HepG2 (cell line): ENCODE measurements around the gene TPSAB1. TPM values are rescaled to one million over a fixed set of nuclear protein-coding genes. Genes with fewer than 3 reads are reported as not detected.
A peak's percentile ranks its signal among the peaks of the same experiment; 100 is the strongest.

Experiments used
- ATAC-seq: fragments of 200-7000 bp; cut with Tn5 transposase; 3 replicates; pipeline ENCODE4 v1.9.1; 2020; ENCODE audit warnings: mild to moderate bottlenecking, moderate library complexity
- BruUV-seq: library from RNA; stranded (reverse); fragments of 400-500 nt; replicated peaks from 2 replicates; lab custom pipeline; 2021; lab: Mats Ljungman, UMichigan
- CTCF ChIA-PET: fragments of 300-600 bp; formaldehyde crosslinking; extraction: SDS; loops from one replicate; lab custom pipeline; 2021; ENCODE audit warnings: low total read pairs, inconsistent platforms, low intra/inter-chr PET ratio; lab: Yijun Ruan, JAX
- POLR2A ChIA-PET: fragments of 350-600 bp; sonication (Branson Sonifier 250); formaldehyde crosslinking; loops from one replicate; lab custom pipeline; 2020; ENCODE audit warnings: antibody characterized with exemption, inconsistent platforms; lab: Yijun Ruan, JAX
- DNase-seq: peaks from one replicate; pipeline ENCODE4 v3.0.0-alpha.2; 2015; ENCODE audit warnings: low spot score
- FAIRE-seq: peaks from 3 replicates; lab custom pipeline; 2011; peaks lifted over from hg19 to GRCh38; lab: Jason Lieb, UNC
- H2AFZ ChIP-seq: one replicate; pipeline ENCODE4 v1.6.1; 2011; ENCODE audit warnings: low read length, inconsistent platforms
- H3K27ac ChIP-seq: fragments of 300-600 bp; 3 replicates; pipeline ENCODE4 v1.8.0; 2011; ENCODE audit warnings: mixed run types, mild to moderate bottlenecking, mixed read lengths, low read length, inconsistent platforms; ENCODE audit not compliant: insufficient read depth; ENCODE audit errors: extremely low read length
- H3K27me3 ChIP-seq, 2 experiments: fragments of 200-600 bp in 1 of 2; 2 replicates in 1 of 2; 3 replicates in 1 of 2; pipeline versions ENCODE4 v1.6.0 to v1.8.0; 2011; ENCODE audit warnings: low read length in 2 of 2, mild to moderate bottlenecking in 2 of 2, moderate library complexity in 2 of 2, inconsistent platforms in 1 of 2; ENCODE audit not compliant: insufficient read depth in 2 of 2, control insufficient read depth in 1 of 2
- H3K36me3 ChIP-seq, 2 experiments: fragments of 200-600 bp in 1 of 2; replicated peaks in 1 of 2; 2 replicates in 1 of 2; 3 replicates in 1 of 2; pipeline versions ENCODE4 v1.5.1 to v1.8.0; 2011; ENCODE audit warnings: low read length in 2 of 2, inconsistent platforms in 1 of 2; ENCODE audit not compliant: insufficient read depth in 2 of 2, control insufficient read depth in 1 of 2
- H3K4me1 ChIP-seq: 2 replicates; pipeline ENCODE4 v1.5.1; 2012; ENCODE audit warnings: low read length, inconsistent platforms; ENCODE audit not compliant: insufficient read depth
- H3K4me2 ChIP-seq: 2 replicates; pipeline ENCODE4 v1.6.0; 2011; ENCODE audit warnings: low read depth, low read length, inconsistent platforms
- H3K4me3 ChIP-seq, 3 experiments: fragments of 200-600 bp in 1 of 3; sonication (generic), shearing (Covaris generic) in 1 of 3; replicated peaks in 1 of 3; 2 replicates each; pipeline ENCODE4 v1.5.1; 2011 to 2016; ENCODE audit warnings: low read length in 3 of 3, inconsistent platforms in 2 of 3, low read depth in 2 of 3, mild to moderate bottlenecking in 2 of 3, control low read depth in 1 of 3, mixed read lengths in 1 of 3; ENCODE audit not compliant: insufficient read depth in 1 of 3
- H3K79me2 ChIP-seq: one replicate; pipeline ENCODE4 v1.6.1; 2011; ENCODE audit warnings: low read length, inconsistent platforms; ENCODE audit not compliant: insufficient read depth
- H3K9ac ChIP-seq: 2 replicates; pipeline ENCODE4 v1.6.0; 2011; ENCODE audit warnings: mild to moderate bottlenecking, low read depth, low read length, inconsistent platforms; ENCODE audit not compliant: insufficient read depth
- H3K9me3 ChIP-seq: 2 replicates; pipeline ENCODE4 v1.5.1; 2012; ENCODE audit warnings: mild to moderate bottlenecking, low read length
- H4K20me1 ChIP-seq: 2 replicates; pipeline ENCODE4 v1.6.0; 2011; ENCODE audit warnings: inconsistent platforms, mild to moderate bottlenecking, low read length, moderate library complexity; ENCODE audit not compliant: insufficient read depth
- EZH2 ChIP-seq: conservative IDR thresholded peaks from 2 replicates; pipeline ENCODE4 v1.6.1; 2012; ENCODE audit warnings: mild to moderate bottlenecking, low read depth, low read length, moderate library complexity
- XRCC5 ChIP-seq: fragments of 200-400 bp; formaldehyde crosslinking; optimal IDR thresholded peaks from 2 replicates; pipeline ENCODE3; 2017; ENCODE audit warnings: mild to moderate bottlenecking, low read length
- ZNF318 ChIP-seq: sonication (generic); formaldehyde crosslinking; IDR thresholded peaks from 2 replicates; pipeline ENCODE4 v1.4.0; 2020; ENCODE audit warnings: mild to moderate bottlenecking, missing genetic modification reagents
- ZNF777 ChIP-seq: sonication (generic); formaldehyde crosslinking; IDR thresholded peaks from 2 replicates; pipeline ENCODE4 v1.4.0; 2020; ENCODE audit warnings: missing genetic modification reagents
- WGBS: methylation state at CpG from one replicate; pipeline ENCODE4 v1.1.6; 2017; ENCODE audit warnings: low lambda C conversion rate; 5-methylcytosine and 5-hydroxymethylcytosine counted together
- in situ Hi-C: cut with HindIII; loops from 2 replicates; pipeline ENCODE4 v1.10.0; 2017; ENCODE audit warnings: low pct_unique_long_range_greater_than_20kb; ENCODE audit not compliant: extremely low pct_ligation_motif_present
- intact Hi-C: fragments of 100-400 bp; cut with micrococcal nuclease; formaldehyde crosslinking; loops from one replicate; pipeline ENCODE4 v1.10.0; 2022; ENCODE audit not compliant: unreplicated experiment
- polyA plus RNA-seq, 8 experiments: library from polyadenylated mRNA; depleted of rRNA in 3 of 8; stranded (reverse) in 7 of 8; unstranded in 1 of 8; fragments of >200 nt; fragmentation: Illumina TruSeq in 4 of 8; extraction: Trizol in 4 of 8; gene quantifications; 2 replicates each; pipeline versions ENCODE4 v1.2.1 to v1.2.3, GENCODE V29; 2011 to 2016; ENCODE audit warnings: low read depth in 4 of 8, missing spikeins in 1 of 8, mixed read lengths in 1 of 8; ENCODE audit not compliant: insufficient read depth in 1 of 8
- total RNA-seq, 5 experiments: library from RNA; depleted of rRNA; stranded (reverse); fragments of >200 nt; fragmentation: Illumina TruSeq; extraction: Trizol; gene quantifications; 2 replicates each; pipeline ENCODE4 v1.2.3, GENCODE V29; 2016; ENCODE audit warnings: low read depth in 1 of 5

TPSAB1 gene
- total and polyA plus RNA-seq, 2 of the 13 experiments (the other 11 are each of a cell fraction or from before 2014, with no cell fraction given), result 0.12 TPM; not detected in 1

- ChIA-PET CTCF (no interaction called here), POLR2A (no interaction called here)
- FAIRE-seq (no peak), ATAC-seq (no peak), DNase-seq (no peak)
- no TSS peak for BruUV-seq
- Histone ChIP-seq H4K20me1 (no peaks in the 10 kb centered on the region), H3K79me2 (no peaks in the 10 kb centered on the region), H3K36me3 (no peaks in the 10 kb centered on the region), H3K27me3 (peaks cover 28 to 80% of the 10 kb centered on the region in 2 experiments), H3K9ac (no peak overlapping the region), H3K4me1 (peaks cover 29% of the 10 kb centered on the region), H2AFZ (no peak overlapping the region), H3K27ac (no peak overlapping the region), H3K4me3 (no peak overlapping the region), H3K9me3 (no peaks in the 10 kb centered on the region), H3K4me2 (no peak overlapping the region)
- in situ Hi-C loops (no loop called here), intact Hi-C loops (no loop called here)
- 23% methylated on average over 23 of the region's 38 CpGs for WGBS
- peak; percentile 34 for TF ChIP-seq XRCC5
- peak; percentile 62; the same call in 1 of the 2 replicates for TF ChIP-seq ZNF777 (CRISPR knock-in tag)
- TF ChIP-seq ZNF318 (CRISPR knock-in tag), result no peak
- peak; percentile 81; the same call in 1 of the 2 replicates for TF ChIP-seq EZH2
These were observed 45.4 kb downstream of the TPSAB1 start for GRCh38 chr16:1285669-1286512.
